Measurements from ENCODE around the gene OLA1. TPM values are rescaled to one million over a fixed set of nuclear protein-coding genes. Genes with fewer than 3 reads are reported as not detected.

The OLA1 gene
- total and polyA plus RNA-seq, 2 of the 13 experiments (the other 11 are each of a cell fraction or from before 2014, with no cell fraction given) = 153 to 241 TPM

- H4K20me1 ChIP-seq (ENCODE audit: insufficient read depth, low read length) = no peaks in the 10 kb centered on the region
- H2AFZ ChIP-seq (ENCODE audit: low read length) = no peak overlapping the region
- no peaks in the 10 kb centered on the region for H3K9me3 ChIP-seq (ENCODE audit: low read length)
- POLR2A ChIA-PET = no interaction called here
- TF ChIP-seq ZNF543 (CRISPR knock-in tag; IDR thresholded peaks at IDR 0.05) (no peak), MYNN (CRISPR knock-in tag; IDR thresholded peaks at IDR 0.05; ENCODE audit: low read depth) (no peak), CSRNP1 (CRISPR knock-in tag; IDR thresholded peaks at IDR 0.05) (no peak), HNF4G (IDR thresholded peaks at IDR 0.05; ENCODE audit: borderline replicate concordance, low read depth, low read length) (no peak), HNF4G (CRISPR knock-in tag; IDR thresholded peaks at IDR 0.05; ENCODE audit: borderline replicate concordance, low read depth) (no peak), RAD51 (IDR thresholded peaks at IDR 0.05; ENCODE audit: borderline replicate concordance) (peak; percentile 74), MNT (IDR thresholded peaks at IDR 0.05) (peak; percentile 26; the same call in 1 of the 2 replicates), MTF1 (CRISPR knock-in tag; IDR thresholded peaks at IDR 0.05) (no peak), ZNF414 (CRISPR knock-in tag; IDR thresholded peaks at IDR 0.05) (no peak), FOXO4 (CRISPR knock-in tag; conservative IDR thresholded peaks at IDR 0.05) (no peak), TBX2 (CRISPR knock-in tag; IDR thresholded peaks at IDR 0.05; ENCODE audit: borderline replicate concordance) (no peak), ZNF780A (CRISPR knock-in tag; IDR thresholded peaks at IDR 0.05) (no peak), USF2 (IDR thresholded peaks at IDR 0.05; ENCODE audit: low read depth, low read length) (peak; percentile 72), USF2 (CRISPR knock-in tag; IDR thresholded peaks at IDR 0.05; ENCODE audit: borderline replicate concordance) (no peak), SIN3A (IDR thresholded peaks at IDR 0.05; ENCODE audit: borderline replicate concordance, low read depth, low read length) (no peak), THAP7 (CRISPR knock-in tag; IDR thresholded peaks at IDR 0.05) (no peak)
- peaks cover 27% of the 10 kb centered on the region for H3K4me1 ChIP-seq (ENCODE audit: insufficient read depth, low read length)
- H3K36me3 ChIP-seq (replicated peaks in 1 of 2; ENCODE audit: control insufficient read depth in 1 of 2, insufficient read depth in 2 of 2, low read length in 2 of 2) = no peaks in the 10 kb centered on the region
- H3K4me3 ChIP-seq (replicated peaks in 1 of 3; ENCODE audit: insufficient read depth in 1 of 3, low read depth in 2 of 3, low read length in 3 of 3) = no peak overlapping the region
- H3K27ac ChIP-seq (ENCODE audit: extremely low read length, insufficient read depth, low read length) = no peak overlapping the region
- DNase-seq (ENCODE audit: low spot score) (no peak), ATAC-seq (no peak), FAIRE-seq (no peak)
- no peak overlapping the region for H3K4me2 ChIP-seq (ENCODE audit: low read depth, low read length)
- BruUV-seq (replicated peaks) = no TSS peak
- H3K79me2 ChIP-seq (ENCODE audit: insufficient read depth, low read length) = no peaks in the 10 kb centered on the region
- intact Hi-C loops (cut with micrococcal nuclease; ENCODE audit: unreplicated experiment) (no loop called here), in situ Hi-C loops (cut with HindIII; ENCODE audit: extremely low pct_ligation_motif_present, low pct_unique_long_range_greater_than_20kb) (no loop called here)
- no peak overlapping the region for H3K9ac ChIP-seq (ENCODE audit: insufficient read depth, low read depth, low read length)
- H3K27me3 ChIP-seq (ENCODE audit: control insufficient read depth in 1 of 2, insufficient read depth in 2 of 2, low read length in 2 of 2) = no peaks in the 10 kb centered on the region; a peak in 1 of 5 replicates
- CTCF ChIA-PET (ENCODE audit: low intra/inter-chr PET ratio, low total read pairs) = no interaction called here
- 29% methylated on average over 2 of the region's 2 CpGs for WGBS (ENCODE audit: low lambda C conversion rate)
These were observed 190.3 kb downstream of the OLA1 start for GRCh38 chr2:174058026-174058425.

Measured in HepG2 (cell line).